ENCODE data around the gene OR2G6. TPM values are rescaled to one million over a fixed set of nuclear protein-coding genes. Genes with fewer than 3 reads are reported as not detected.
"Not testable (repeated sequence)": the region's sequence is repeated elsewhere in the genome, so short reads cannot be mapped to it uniquely, and the experiment has no call there.

OR2G6 gene
- polyA plus RNA-seq (ENCODE audit: insufficient read length), result 0.03 TPM
- long read RNA-seq, donor 1, result 0 reads
- long read RNA-seq, donor 2, result 0 reads
- long read RNA-seq, donor 3, result 0 reads
- long read RNA-seq, donor 4, result 0 reads
- long read RNA-seq, donor 5, result 0 reads
- long read RNA-seq, donor 6, result 0 reads
- long read RNA-seq, donor 7, partial matches to known transcripts, result 0 of 1 reads
- long read RNA-seq, donor 7, other reads (novel, unspliced or antisense), result 0 of 1 reads
- long read RNA-seq, donor 8, result 0 reads

DNA sequence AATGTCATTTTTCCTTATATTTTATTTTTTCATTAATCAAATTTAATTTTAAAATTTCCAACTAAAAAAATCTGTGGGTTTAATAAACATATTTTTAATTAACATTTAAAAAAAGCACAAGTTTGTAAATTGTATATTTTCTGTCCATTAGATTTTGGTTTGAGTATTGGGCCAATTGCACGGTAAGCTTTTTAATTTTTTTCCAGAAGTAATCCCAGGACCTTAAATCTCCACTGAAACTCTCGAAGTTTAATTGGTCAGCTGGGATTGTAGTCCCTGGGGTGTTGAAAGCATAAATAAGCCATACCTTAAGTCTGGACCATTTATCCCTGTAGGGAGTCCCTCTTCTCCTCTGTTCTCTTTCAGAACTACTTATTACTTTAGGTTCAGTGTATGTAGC, at the start of gene OR2G6:
OR2G6 (plus strand) TSS at position 301 of the 400 bp plus-strand sequence. CDS start 13,574 bp downstream, outside the sequence.
- not testable (repeated sequence) for DNase-seq

- DNase-seq, result not testable (repeated sequence)
Measured at GRCh38 chr1:248459117-248459516, 48.8 kb upstream of the OR2G6 start.

DNA sequence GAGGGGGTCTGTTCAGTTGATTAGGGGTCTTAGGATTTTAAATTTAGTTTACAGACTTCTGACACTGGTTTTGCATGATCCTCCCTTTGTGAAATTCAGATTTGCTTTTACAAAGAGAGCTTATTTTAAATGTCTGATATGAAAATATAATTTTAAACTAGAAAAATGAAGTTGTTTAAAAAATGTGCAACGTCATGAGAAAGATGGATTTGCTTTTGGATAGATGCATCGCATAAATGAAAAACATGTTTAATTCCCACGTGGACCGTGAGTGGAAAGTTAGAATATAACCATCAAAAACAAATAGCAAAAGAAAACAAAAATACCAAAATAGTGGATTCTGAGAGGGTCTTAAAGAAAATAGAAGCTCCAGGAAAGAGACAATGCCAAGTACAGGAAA, 36.7 kb upstream of the OR2G6 start:
- DNase-seq, result no peak

GRCh38 chr1:248472111-248472510, 35.8 kb upstream of the OR2G6 start:
- DNase-seq, result not testable (repeated sequence)

GRCh38 chr1:248473051-248473450, 34.8 kb upstream of the OR2G6 start, which contains the start of gene OR2T3:
Gene OR2T3 (plus strand): TSS chr1:248473351. CDS start chr1:248473351, 0 bp downstream.
- not testable (repeated sequence) for DNase-seq

- DNase-seq, result not testable (repeated sequence)
Measured at GRCh38 chr1:248475660-248476059, 32.2 kb upstream of the OR2G6 start.

- DNase-seq, result not testable (repeated sequence)
Measured at GRCh38 chr1:248481686-248482579, 25.9 kb upstream of the OR2G6 start.

DNA sequence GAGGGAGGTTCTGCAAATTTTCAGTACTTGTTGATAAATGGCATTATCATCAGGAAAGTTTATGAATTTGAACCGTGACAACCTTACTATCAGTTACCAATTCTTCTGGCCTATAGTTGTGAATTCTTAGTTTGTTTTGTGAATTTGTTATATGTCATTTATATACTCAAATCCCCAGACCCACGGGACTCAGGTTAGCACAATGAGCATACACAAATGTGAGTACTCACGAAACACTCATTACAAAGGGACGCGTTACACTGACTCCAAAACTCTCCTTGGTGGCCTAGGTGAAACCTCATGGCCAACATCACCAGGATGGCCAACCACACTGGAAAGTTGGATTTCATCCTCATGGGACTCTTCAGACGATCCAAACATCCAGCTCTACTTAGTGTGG, 19.6 kb upstream of the OR2G6 start, which contains the start of gene OR2T5:
OR2T5 (plus strand) TSS at position 301 of the 400 bp plus-strand sequence; CDS start at position 301, 0 bp downstream.
- not testable (repeated sequence) for DNase-seq

DNA sequence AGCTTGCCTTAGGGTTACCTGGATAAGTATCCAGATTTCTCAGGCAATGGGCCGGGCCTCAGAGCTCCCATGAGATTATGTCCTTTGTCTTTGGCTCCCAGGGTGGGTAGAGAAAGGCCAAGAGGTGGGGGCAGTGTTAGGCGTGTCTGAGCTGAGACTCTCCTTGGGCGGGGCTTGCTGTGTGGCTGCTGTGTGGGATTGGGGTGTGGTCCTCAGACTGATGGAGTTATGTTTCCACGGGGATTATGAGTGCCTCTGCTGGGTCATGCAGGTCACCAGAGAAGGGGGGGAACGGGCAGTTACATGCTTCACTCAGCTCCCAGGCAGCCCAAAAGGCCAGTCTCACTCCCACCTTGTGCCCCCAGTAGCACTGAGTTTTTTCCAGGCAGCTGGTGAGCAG, 11.2 kb upstream of the OR2G6 start:
- DNase-seq, result not testable (repeated sequence)

GRCh38 chr1:248500305-248501035, 7.4 kb upstream of the OR2G6 start:
- DNase-seq, result not testable (repeated sequence)

DNA sequence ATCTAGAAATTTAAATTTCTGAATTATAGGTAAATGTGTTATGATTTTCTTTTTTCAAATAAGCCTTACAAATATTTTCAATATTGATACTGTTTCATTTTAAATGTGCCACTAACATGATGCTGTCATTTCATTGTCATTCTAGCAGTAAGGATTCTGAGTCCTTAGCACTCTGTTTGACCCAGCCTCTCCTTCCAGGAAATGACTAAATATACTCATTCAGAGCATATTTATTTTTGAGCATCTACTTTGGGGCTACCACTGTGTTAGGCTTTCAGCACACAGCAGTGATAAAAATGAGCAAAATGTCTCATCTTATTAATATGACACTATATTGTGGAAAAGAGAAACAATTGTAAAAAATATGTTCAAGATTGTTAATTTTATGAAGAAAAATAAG, 2.3 kb downstream of the OR2G6 start:
- not testable (repeated sequence) for DNase-seq

GRCh38 chr1:248521856-248522255, 14.0 kb downstream of the OR2G6 start:
- no peak for DNase-seq

- DNase-seq, result not testable (repeated sequence)
Measured at GRCh38 chr1:248537449-248537848, 29.6 kb downstream of the OR2G6 start.

- DNase-seq, result not testable (repeated sequence)
Measured at GRCh38 chr1:248547383-248547782, 39.5 kb downstream of the OR2G6 start.

DNA sequence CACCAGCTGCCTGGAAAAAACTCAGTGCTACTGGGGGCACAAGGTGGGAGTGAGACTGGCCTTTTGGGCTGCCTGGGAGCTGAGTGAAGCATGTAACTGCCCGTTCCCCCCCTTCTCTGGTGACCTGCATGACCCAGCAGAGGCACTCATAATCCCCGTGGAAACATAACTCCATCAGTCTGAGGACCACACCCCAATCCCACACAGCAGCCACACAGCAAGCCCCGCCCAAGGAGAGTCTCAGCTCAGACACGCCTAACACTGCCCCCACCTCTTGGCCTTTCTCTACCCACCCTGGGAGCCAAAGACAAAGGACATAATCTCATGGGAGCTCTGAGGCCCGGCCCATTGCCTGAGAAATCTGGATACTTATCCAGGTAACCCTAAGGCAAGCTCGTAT, 43.2 kb downstream of the OR2G6 start:
- DNase-seq, result not testable (repeated sequence)

DNA sequence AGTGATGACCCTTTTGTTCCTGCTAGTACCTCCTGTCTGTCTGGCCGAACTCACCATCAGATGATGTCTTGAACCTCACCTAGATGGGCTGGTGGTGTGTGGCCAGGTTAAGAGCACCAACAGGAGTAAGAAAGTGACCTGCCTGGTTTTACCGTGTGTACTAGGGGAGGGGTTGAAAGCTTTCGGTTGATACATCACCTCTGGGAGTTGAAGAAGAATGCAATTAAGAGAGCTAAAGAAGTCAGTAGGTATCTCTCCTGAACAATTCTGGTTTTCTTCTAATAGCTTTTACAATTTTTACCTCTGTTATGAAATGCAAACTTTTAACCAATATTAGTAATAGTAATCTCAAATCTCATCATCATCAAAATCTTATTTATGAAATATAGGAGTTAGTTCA, 54.8 kb downstream of the OR2G6 start, which contains the start of gene OR2T29:
OR2T29 (minus strand) TSS at position 101 of the 400 bp plus-strand sequence. CDS start 3,281 bp downstream, outside the sequence.
- not testable (repeated sequence) for DNase-seq

DNA sequence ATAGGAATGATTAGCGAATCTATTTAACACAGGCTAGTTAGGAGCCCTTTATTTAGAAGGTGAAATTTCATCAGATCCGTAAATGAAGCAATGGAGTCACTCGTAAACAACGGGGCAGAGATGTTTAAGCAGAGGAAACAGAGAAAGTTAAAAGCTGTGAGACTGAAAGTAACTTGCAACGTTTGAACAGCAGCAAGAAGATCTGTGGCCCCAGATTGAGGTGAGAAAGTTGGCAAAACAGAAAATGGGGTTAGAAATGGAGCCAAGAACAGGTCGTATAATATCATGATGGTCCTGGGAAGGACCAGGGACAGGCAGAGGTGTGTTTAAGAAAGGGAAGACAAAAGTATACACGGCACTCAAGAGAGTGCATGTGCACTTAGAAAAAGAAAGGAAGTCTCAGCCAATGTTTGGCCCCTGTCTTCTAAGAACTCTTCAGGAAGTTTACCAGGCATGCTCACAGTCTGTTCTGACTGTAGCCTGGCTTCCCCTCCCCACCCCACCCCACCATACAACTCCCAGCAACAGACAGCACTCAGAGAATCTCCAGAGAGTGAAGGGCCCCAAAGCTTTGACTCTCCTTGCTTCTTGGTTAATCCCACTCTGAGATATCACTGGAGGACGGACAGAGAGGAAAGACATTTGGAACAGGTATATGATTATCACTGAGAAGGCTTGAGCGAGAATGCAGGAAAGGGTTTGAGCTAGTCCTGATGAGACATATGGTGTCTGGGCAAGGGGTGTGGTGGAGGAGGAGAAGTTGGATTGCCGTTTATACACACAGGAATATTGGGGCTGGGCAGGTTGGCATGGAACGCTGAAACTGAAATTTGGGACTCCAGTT, 57.9 kb downstream of the OR2G6 start:
- DNase-seq, result not testable (repeated sequence)

GRCh38 chr1:248569049-248569448, 61.2 kb downstream of the OR2G6 start:
- not testable (repeated sequence) for DNase-seq

DNA sequence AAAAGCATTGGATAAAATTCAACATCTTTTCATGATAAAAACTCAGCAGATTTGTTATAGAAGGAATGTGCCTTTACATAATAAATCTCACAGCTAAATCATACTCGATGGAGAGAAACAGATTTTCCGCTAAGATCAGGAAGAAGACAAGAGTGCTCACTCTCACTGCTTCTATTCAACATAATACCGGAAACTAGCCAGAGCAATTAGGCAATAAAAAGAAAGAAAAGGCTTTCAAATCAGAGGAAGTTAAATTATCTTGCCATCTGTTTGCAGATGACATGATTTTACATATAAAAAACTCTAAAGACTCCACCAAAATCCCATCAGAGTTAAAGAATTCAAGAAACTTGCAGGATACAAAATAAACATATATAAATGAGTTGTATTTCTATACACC, 62.9 kb downstream of the OR2G6 start:
- DNase-seq, result not testable (repeated sequence)

GRCh38 chr1:248572049-248572448, 64.2 kb downstream of the OR2G6 start:
- not testable (repeated sequence) for DNase-seq

DNA sequence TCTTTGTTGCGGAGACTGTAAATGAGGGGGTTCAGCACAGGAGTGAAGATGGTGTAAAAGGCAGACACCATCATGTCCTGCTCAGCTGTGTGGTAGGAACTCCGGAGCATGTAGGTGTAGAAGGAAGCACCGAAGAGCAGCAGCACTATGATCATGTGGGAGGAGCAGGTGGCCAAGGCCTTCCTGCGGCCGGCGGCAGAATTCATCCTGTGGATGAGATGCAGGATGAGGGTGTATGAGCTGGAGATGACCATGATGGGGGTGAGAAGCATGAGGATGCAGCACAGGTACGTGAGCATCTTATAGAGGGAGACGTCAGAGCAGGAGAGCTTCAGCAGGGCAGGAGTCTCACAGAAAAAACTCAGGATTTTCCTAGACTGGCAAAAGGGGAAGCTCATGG, 66.0 kb downstream of the OR2G6 start:
- not testable (repeated sequence) for DNase-seq
